Occipital lobe (tissue), 2 donors: ENCODE data around the gene CIT. TPM values are rescaled to one million over a fixed set of nuclear protein-coding genes. Genes with fewer than 3 reads are reported as not detected.

Experiments
- DNase-seq: peaks from one replicate; lab custom pipeline; 2025; lab: John Stamatoyannopoulos, UW
- total RNA-seq: library from RNA; depleted of rRNA; stranded (reverse); fragments of >200 nt; gene quantifications from one replicate; pipeline ENCODE4 v1.2.3, GENCODE V29; 2014

CIT gene
- total RNA-seq, 1 donor from 2014 or later = 13.3 TPM

GRCh38 chr12:119681111-119681510, 196.0 kb downstream of the CIT start:
- DNase-seq = no peak

- no peak for DNase-seq
These were observed 197.6 kb downstream of the CIT start for GRCh38 chr12:119679490-119679889.

- DNase-seq = no peak
These were observed 198.0 kb downstream of the CIT start for GRCh38 chr12:119679081-119679480.

GRCh38 chr12:119678459-119678858, 198.7 kb downstream of the CIT start:
- no peak for DNase-seq

GRCh38 chr12:119676573-119676972, 200.5 kb downstream of the CIT start:
- DNase-seq = no peak

GRCh38 chr12:119676022-119676421, 201.1 kb downstream of the CIT start:
- no peak for DNase-seq

- no peak for DNase-seq
These were observed 202.6 kb downstream of the CIT start for GRCh38 chr12:119674560-119674959.

GRCh38 chr12:119673634-119674033, 203.5 kb downstream of the CIT start:
- DNase-seq = no peak

- DNase-seq = no peak
These were observed 204.9 kb downstream of the CIT start for GRCh38 chr12:119672194-119672593.

- DNase-seq = no peak
These were observed 206.1 kb downstream of the CIT start for GRCh38 chr12:119671070-119671469.

- no peak for DNase-seq
These were observed 207.2 kb downstream of the CIT start for GRCh38 chr12:119669744-119670472.

GRCh38 chr12:119668324-119668841, 208.7 kb downstream of the CIT start:
- no peak for DNase-seq

GRCh38 chr12:119667577-119668323, 209.4 kb downstream of the CIT start, which contains the start of gene PRKAB1:
Gene PRKAB1 (plus strand): TSS chr12:119668133. CDS start chr12:119668245, 112 bp downstream.
- DNase-seq = peak; percentile 94

GRCh38 chr12:119666900-119667576, 210.1 kb downstream of the CIT start:
- DNase-seq = no peak

- no peak for DNase-seq
These were observed 210.8 kb downstream of the CIT start for GRCh38 chr12:119666226-119666795.

GRCh38 chr12:119665164-119665929, 211.8 kb downstream of the CIT start:
- no peak for DNase-seq

GRCh38 chr12:119664642-119665041, 212.5 kb downstream of the CIT start:
- DNase-seq = no peak

- no peak for DNase-seq
These were observed 215.2 kb downstream of the CIT start for GRCh38 chr12:119661882-119662281.

GRCh38 chr12:119660076-119660475, 217.0 kb downstream of the CIT start:
- DNase-seq = no peak

- DNase-seq = no peak
These were observed 217.7 kb downstream of the CIT start for GRCh38 chr12:119659289-119659897.
